ENCODE results near the gene DNAJC9.

DNAJC9 gene

GRCh38 chr10:73217628-73218027 is 29.4 kb downstream of the DNAJC9 start:
- peaks cover 8% of the 10 kb centered on the region for H3K4me1 ChIP-seq (ENCODE audit: control insufficient read depth, insufficient read depth, low read length, unreplicated experiment)
- H3K4me3 ChIP-seq (ENCODE audit: low read depth, low read length), result no peak overlapping the region
- H3K79me2 ChIP-seq (ENCODE audit: control insufficient read depth, insufficient read depth, low read length, unreplicated experiment), result no peaks in the 10 kb centered on the region
- H2AFZ ChIP-seq (ENCODE audit: low read length, unreplicated experiment), result no peak overlapping the region
- H3K27ac ChIP-seq (ENCODE audit: low read depth, low read length), result no peak overlapping the region
- no peaks in the 10 kb centered on the region for H3K27me3 ChIP-seq (ENCODE audit: insufficient read depth, low read length)
- H3K36me3 ChIP-seq (ENCODE audit: insufficient read depth, low read length), result peaks cover 19% of the 10 kb centered on the region

DNA sequence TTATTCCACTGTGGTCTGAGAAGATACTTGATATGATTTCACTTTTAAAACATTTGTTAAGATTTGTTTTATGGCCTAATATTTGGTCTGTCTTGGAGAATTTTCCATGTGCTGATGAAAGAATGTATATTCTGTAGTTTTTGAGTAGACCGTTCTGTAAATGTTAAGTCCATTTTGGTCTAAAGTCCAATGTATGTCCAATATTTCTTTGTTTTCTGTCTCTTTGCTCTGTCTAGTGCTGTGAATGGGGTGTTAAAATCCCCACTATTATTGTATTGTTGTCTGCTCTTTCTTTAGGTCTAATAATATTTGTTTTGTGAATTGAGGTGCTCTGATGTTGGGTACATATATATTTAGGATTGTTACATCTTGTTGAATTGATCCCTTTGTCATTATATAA is 31.3 kb downstream of the DNAJC9 start:
- H3K36me3 ChIP-seq (ENCODE audit: insufficient read depth, low read length), result peaks cover 19% of the 10 kb centered on the region
- peaks cover 8% of the 10 kb centered on the region for H3K4me1 ChIP-seq (ENCODE audit: control insufficient read depth, insufficient read depth, low read length, unreplicated experiment)
- H2AFZ ChIP-seq (ENCODE audit: low read length, unreplicated experiment), result no peak overlapping the region
- H3K27ac ChIP-seq (ENCODE audit: low read depth, low read length), result no peak overlapping the region
- no peak overlapping the region for H3K4me3 ChIP-seq (ENCODE audit: low read depth, low read length)
- no peaks in the 10 kb centered on the region for H3K27me3 ChIP-seq (ENCODE audit: insufficient read depth, low read length)
- no peaks in the 10 kb centered on the region for H3K79me2 ChIP-seq (ENCODE audit: control insufficient read depth, insufficient read depth, low read length, unreplicated experiment)

- Histone ChIP-seq H3K36me3 (ENCODE audit: insufficient read depth, low read length) (peaks cover 4% of the 10 kb centered on the region; the same call in 1 of the 2 replicates), H3K79me2 (ENCODE audit: control insufficient read depth, insufficient read depth, low read length, unreplicated experiment) (no peaks in the 10 kb centered on the region), H3K27me3 (ENCODE audit: insufficient read depth, low read length) (no peaks in the 10 kb centered on the region), H3K4me3 (ENCODE audit: low read depth, low read length) (no peak overlapping the region), H3K4me1 (ENCODE audit: control insufficient read depth, insufficient read depth, low read length, unreplicated experiment) (no peaks in the 10 kb centered on the region), H3K27ac (ENCODE audit: low read depth, low read length) (no peak overlapping the region), H2AFZ (ENCODE audit: low read length, unreplicated experiment) (no peak overlapping the region)
Measured at GRCh38 chr10:73211106-73211811, 35.8 kb downstream of the DNAJC9 start.

- no peak overlapping the region for H3K4me3 ChIP-seq (ENCODE audit: low read depth, low read length)
- no peaks in the 10 kb centered on the region for H3K79me2 ChIP-seq (ENCODE audit: control insufficient read depth, insufficient read depth, low read length, unreplicated experiment)
- no peak overlapping the region for H2AFZ ChIP-seq (ENCODE audit: low read length, unreplicated experiment)
- no peak overlapping the region for H3K27ac ChIP-seq (ENCODE audit: low read depth, low read length)
- H3K4me1 ChIP-seq (ENCODE audit: control insufficient read depth, insufficient read depth, low read length, unreplicated experiment), result no peaks in the 10 kb centered on the region
- 0 out of 2 replicates have a peak, but pooled peaks cover under 1% of the 10 kb centered on the region for H3K36me3 ChIP-seq (ENCODE audit: insufficient read depth, low read length)
- no peaks in the 10 kb centered on the region for H3K27me3 ChIP-seq (ENCODE audit: insufficient read depth, low read length)
Measured at GRCh38 chr10:73210395-73211105, 36.5 kb downstream of the DNAJC9 start.

- Histone ChIP-seq H3K4me1 (ENCODE audit: control insufficient read depth, insufficient read depth, low read length, unreplicated experiment) (no peaks in the 10 kb centered on the region), H3K4me3 (ENCODE audit: low read depth, low read length) (no peak overlapping the region), H3K27ac (ENCODE audit: low read depth, low read length) (no peak overlapping the region), H3K36me3 (ENCODE audit: insufficient read depth, low read length) (no peaks in the 10 kb centered on the region), H2AFZ (ENCODE audit: low read length, unreplicated experiment) (no peak overlapping the region), H3K79me2 (ENCODE audit: control insufficient read depth, insufficient read depth, low read length, unreplicated experiment) (no peaks in the 10 kb centered on the region), H3K27me3 (ENCODE audit: insufficient read depth, low read length) (no peaks in the 10 kb centered on the region)
Measured at GRCh38 chr10:73209705-73210104, 37.4 kb downstream of the DNAJC9 start.

- Histone ChIP-seq H3K4me1 (ENCODE audit: control insufficient read depth, insufficient read depth, low read length, unreplicated experiment) (peaks cover 3% of the 10 kb centered on the region), H3K36me3 (ENCODE audit: insufficient read depth, low read length) (no peaks in the 10 kb centered on the region)
Measured at GRCh38 chr10:73207883-73208282, 39.2 kb downstream of the DNAJC9 start.

DNA sequence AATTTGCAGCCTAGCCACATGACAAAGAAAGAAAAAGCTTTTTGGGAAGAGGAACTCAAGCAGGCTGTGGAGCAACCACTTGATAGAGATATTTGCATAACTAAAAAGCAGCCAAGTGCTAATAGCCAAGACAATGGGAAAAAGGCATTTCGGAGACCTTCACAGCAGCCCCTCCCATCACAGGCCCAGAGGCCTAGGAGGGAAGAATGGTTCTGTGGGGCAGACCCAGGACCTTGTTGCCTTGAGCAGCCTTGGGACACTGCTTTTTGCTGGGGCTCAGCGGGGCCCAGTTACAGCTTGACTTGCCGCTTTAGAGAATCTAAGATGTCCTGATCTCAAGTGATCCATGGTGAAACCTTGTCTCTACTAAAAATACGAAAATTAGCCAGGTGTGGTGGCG is 40.7 kb downstream of the DNAJC9 start:
- Histone ChIP-seq H3K4me3 (ENCODE audit: low read depth, low read length) (no peak overlapping the region), H3K79me2 (ENCODE audit: control insufficient read depth, insufficient read depth, low read length, unreplicated experiment) (no peaks in the 10 kb centered on the region), H3K27ac (ENCODE audit: low read depth, low read length) (no peak overlapping the region), H3K27me3 (ENCODE audit: insufficient read depth, low read length) (no peaks in the 10 kb centered on the region), H2AFZ (ENCODE audit: low read length, unreplicated experiment) (no peak overlapping the region), H3K36me3 (ENCODE audit: insufficient read depth, low read length) (no peaks in the 10 kb centered on the region), H3K4me1 (ENCODE audit: control insufficient read depth, insufficient read depth, low read length, unreplicated experiment) (peaks cover 3% of the 10 kb centered on the region)

More at GRCh38 chr10:73207883-73208282, 39.2 kb downstream of the DNAJC9 start:
- no peak overlapping the region for H3K4me3 ChIP-seq (ENCODE audit: low read depth, low read length)
- H3K27ac ChIP-seq (ENCODE audit: low read depth, low read length), result no peak overlapping the region
- no peak overlapping the region for H2AFZ ChIP-seq (ENCODE audit: low read length, unreplicated experiment)
- H3K27me3 ChIP-seq (ENCODE audit: insufficient read depth, low read length), result no peaks in the 10 kb centered on the region
- H3K79me2 ChIP-seq (ENCODE audit: control insufficient read depth, insufficient read depth, low read length, unreplicated experiment), result no peaks in the 10 kb centered on the region

- Histone ChIP-seq H3K27me3 (ENCODE audit: insufficient read depth, low read length) (no peaks in the 10 kb centered on the region), H3K79me2 (ENCODE audit: control insufficient read depth, insufficient read depth, low read length, unreplicated experiment) (no peaks in the 10 kb centered on the region), H3K36me3 (ENCODE audit: insufficient read depth, low read length) (peaks cover 3% of the 10 kb centered on the region; the same call in 1 of the 2 replicates), H2AFZ (ENCODE audit: low read length, unreplicated experiment) (no peak overlapping the region), H3K4me1 (ENCODE audit: control insufficient read depth, insufficient read depth, low read length, unreplicated experiment) (peaks cover 3% of the 10 kb centered on the region), H3K27ac (ENCODE audit: low read depth, low read length) (no peak overlapping the region), H3K4me3 (ENCODE audit: low read depth, low read length) (no peak overlapping the region)
Measured at GRCh38 chr10:73205890-73206289, 41.2 kb downstream of the DNAJC9 start.

GRCh38 chr10:73205081-73205480 is 42.0 kb downstream of the DNAJC9 start:
- no peak overlapping the region for H3K4me3 ChIP-seq (ENCODE audit: low read depth, low read length)
- H3K27ac ChIP-seq (ENCODE audit: low read depth, low read length), result no peak overlapping the region
- no peaks in the 10 kb centered on the region for H3K79me2 ChIP-seq (ENCODE audit: control insufficient read depth, insufficient read depth, low read length, unreplicated experiment)
- no peaks in the 10 kb centered on the region for H3K27me3 ChIP-seq (ENCODE audit: insufficient read depth, low read length)
- no peak overlapping the region for H2AFZ ChIP-seq (ENCODE audit: low read length, unreplicated experiment)
- H3K4me1 ChIP-seq (ENCODE audit: control insufficient read depth, insufficient read depth, low read length, unreplicated experiment), result peaks cover 3% of the 10 kb centered on the region
- peaks cover 4% of the 10 kb centered on the region; the same call in 1 of the 2 replicates for H3K36me3 ChIP-seq (ENCODE audit: insufficient read depth, low read length)

All from ACC112 (cell line).